GM12872 (cell line): ENCODE results near the gene NEO1.

ENCODE experiments used
- TF ChIP-seq, protein P1 (sequence below): IDR thresholded peaks from 3 replicates; pipeline ENCODE4 v1.5.1; 2011; ENCODE audit warnings: low read depth, mild to moderate bottlenecking, low read length, moderate library complexity; ENCODE audit not compliant: insufficient read depth

NEO1 gene

DNA sequence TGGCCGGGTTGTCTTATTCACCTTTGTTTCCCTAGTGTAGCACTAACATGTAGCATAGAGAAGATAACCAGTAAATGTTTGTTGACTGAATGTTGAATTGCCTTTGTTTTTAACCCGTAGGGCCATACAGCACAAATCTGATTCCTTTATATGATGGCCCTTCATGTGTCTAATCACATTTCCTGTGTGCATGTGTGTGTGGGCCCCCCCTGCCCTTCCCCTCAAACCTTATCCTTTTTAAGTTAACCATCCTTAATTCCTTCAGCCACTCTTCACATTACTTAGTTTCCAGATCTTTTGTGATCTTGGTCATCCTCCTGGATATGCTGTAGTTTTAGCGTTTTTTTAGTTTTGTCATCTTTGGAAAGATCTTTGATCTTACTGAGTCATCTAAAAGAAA is 4.2 kb downstream of the NEO1 start:
- TF ChIP-seq, protein P1, sequence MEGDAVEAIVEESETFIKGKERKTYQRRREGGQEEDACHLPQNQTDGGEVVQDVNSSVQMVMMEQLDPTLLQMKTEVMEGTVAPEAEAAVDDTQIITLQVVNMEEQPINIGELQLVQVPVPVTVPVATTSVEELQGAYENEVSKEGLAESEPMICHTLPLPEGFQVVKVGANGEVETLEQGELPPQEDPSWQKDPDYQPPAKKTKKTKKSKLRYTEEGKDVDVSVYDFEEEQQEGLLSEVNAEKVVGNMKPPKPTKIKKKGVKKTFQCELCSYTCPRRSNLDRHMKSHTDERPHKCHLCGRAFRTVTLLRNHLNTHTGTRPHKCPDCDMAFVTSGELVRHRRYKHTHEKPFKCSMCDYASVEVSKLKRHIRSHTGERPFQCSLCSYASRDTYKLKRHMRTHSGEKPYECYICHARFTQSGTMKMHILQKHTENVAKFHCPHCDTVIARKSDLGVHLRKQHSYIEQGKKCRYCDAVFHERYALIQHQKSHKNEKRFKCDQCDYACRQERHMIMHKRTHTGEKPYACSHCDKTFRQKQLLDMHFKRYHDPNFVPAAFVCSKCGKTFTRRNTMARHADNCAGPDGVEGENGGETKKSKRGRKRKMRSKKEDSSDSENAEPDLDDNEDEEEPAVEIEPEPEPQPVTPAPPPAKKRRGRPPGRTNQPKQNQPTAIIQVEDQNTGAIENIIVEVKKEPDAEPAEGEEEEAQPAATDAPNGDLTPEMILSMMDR, result no peak

DNA sequence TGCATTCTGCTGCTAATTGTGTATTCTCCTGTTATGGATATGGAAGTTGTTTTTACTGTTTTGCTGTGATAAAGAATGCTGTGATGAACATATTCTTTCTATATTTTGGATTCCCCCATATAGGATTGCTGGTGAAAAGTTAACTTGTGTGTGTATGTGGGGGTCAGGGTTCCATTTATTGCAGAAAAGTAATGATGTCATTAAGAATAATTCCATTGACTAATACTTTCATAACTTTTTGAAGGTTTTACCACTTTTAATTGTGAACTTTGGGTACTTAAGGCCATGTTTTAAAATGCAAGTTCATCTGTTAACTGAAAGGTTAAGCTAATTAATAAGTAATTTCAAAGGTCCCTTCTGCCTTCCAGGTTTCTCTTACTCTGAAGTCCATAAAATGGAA is 6.2 kb downstream of the NEO1 start:
- TF ChIP-seq, protein P1, result no peak

DNA sequence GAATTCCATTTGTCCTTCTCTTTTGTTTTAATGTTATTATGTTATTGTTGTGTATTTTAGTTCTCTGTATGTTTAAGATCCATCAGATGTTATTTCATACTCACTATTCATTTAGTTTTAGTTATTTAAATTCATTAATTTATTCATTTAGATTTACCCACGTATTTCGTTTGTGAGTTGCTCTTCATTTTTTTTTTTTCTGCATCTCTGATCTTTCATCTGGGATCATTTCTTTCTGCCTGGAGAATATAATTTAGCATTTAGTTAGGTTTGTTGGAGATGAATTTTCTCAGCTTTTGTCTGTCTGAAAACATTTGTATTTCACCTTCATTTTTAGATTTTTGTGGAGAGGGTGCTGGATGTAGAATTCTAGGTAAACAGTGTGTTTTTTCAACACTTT is 12.9 kb downstream of the NEO1 start:
- TF ChIP-seq, protein P1, result no peak

DNA sequence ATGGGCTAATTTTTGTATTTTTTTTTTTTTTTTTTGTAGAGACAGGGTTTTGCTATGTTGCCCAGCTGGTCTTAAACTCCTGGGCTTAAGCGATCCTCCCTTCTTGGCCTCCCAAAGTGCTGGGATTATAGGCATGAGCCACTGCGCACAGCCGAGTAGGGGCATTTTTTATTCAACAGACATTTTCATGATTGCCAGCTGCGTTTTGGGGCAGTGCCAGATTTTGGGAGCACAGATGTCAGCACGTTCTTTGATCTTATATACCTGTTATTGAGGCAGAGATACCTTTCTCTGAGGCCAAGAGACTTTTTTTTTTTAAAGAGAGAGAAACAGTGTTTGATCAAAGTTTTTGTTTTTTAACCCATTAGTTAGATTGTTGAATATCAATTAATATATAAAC is 16.8 kb downstream of the NEO1 start:
- TF ChIP-seq, protein P1, result no peak

DNA sequence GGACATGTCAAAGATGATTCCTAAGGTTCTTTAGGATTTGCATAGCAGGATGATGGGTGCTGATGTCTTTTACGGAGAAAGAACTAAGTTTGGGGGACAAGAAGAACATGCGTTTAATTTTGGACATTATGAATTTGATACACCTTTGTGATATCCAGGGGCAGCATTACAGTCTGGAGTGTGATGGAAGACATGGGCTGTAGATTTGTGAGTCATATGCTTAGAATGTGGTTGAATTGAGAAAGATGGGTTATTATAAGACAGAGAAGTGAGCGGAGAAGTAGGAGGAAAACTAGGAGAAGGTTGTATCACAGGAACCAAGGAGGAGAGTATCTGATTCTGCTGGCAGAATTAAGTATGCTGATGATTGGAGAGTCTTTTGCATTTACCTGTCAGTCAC is 20.6 kb downstream of the NEO1 start:
- TF ChIP-seq, protein P1, result no peak

DNA sequence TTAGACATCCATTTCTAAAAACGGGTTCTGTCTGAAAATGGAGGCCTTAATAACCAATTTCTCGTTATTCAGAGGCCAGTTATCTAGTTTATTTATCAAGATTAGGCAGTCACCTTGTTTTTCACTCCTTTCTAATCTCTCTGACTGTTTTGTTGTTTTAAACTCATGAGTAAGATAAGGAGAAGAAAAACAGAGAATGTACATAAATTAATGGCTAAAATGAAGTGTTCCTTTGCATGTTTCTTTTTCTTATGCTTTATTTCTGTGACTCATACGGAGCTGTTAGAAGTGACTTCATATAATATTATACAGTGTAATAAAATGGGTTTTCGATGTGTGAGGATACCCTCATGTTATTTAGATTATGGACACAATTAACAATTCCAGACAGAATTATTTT is 22.0 kb downstream of the NEO1 start:
- TF ChIP-seq, protein P1, result no peak

DNA sequence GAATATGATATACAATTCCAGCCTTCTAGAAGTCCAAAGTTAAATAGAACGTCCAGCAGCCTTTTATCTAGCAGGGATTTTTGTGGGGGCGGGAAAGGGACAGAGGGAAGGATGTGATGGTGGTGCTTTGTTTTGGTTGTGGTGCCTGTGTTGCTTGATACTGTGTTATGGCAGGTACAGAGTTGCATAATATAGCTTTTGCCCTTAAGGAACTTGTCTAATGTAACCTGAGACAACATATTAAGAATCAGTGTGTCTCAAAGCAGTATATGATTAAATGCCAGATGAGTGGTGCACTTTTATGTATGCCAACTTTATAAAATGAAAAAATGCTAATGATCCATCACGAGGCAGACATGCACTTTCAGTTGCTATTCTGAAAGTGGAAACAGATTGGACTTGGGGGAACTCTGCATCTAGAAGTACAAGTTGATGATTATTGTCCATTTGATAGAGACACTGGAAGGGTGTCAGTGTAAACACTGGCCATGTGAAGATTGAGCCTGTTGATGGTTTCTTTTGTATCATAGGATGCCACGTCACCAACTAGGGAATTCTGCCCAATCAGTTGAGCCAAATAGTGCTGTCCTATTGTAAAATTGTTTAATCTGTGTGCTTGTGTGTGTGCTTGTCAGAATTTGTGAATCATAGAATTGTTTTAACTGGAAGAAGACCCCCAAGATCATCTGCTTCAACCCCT is 23.0 kb downstream of the NEO1 start:
- TF ChIP-seq, protein P1, result no peak
